A549 (cell line): ENCODE results near the gene FAM53B. TPM values are rescaled to one million over a fixed set of nuclear protein-coding genes. Genes with fewer than 3 reads are reported as not detected.

Experiments
- ATAC-seq, 2 experiments: fragments of 200-7000 bp in 1 of 2; fragments of >200 bp in 1 of 2; cut with Nextera tagmentation in 1 of 2; cut with Tn5 transposase in 1 of 2; 3 replicates each; pipeline versions ENCODE4 v1.8.0 to v1.9.1; 2018 to 2020; ENCODE audit warnings: mild to moderate bottlenecking in 1 of 2, moderate library complexity in 1 of 2
- CTCF ChIA-PET: fragments of 300-600 bp; sonication (Branson Sonifier 250); formaldehyde crosslinking; extraction: SDS; loops from one replicate; lab custom pipeline; 2021; ENCODE audit warnings: antibody characterized with exemption, inconsistent platforms; lab: Yijun Ruan, JAX
- POLR2A ChIA-PET: fragments of 350-600 bp; formaldehyde crosslinking; extraction: SDS; loops from one replicate; lab custom pipeline; 2021; ENCODE audit warnings: antibody characterized with exemption, inconsistent platforms; lab: Yijun Ruan, JAX
- DNase-seq, 2 experiments: peaks; one replicate each; pipeline versions ENCODE4 v3.0.0 to v3.0.0-alpha.2; 2011 to 2016; ENCODE audit warnings: low read depth in 1 of 2, low spot score in 1 of 2
- FAIRE-seq: peaks from 2 replicates; lab custom pipeline; 2011; peaks lifted over from hg19 to GRCh38; lab: Jason Lieb, UNC
- H3K27ac ChIP-seq, 2 experiments: fragments of >200 bp; sonication (Bioruptor Twin); formaldehyde crosslinking; 3 replicates each; pipeline ENCODE4 v1.5.1; 2016 to 2017
- H3K4me1 ChIP-seq: fragments of >200 bp; sonication (Bioruptor Twin); formaldehyde crosslinking; 3 replicates; pipeline ENCODE4 v1.6.1; 2016
- H3K4me2 ChIP-seq: fragments of >200 bp; sonication (Bioruptor Twin); formaldehyde crosslinking; 3 replicates; pipeline ENCODE4 v1.6.1; 2016
- H3K4me3 ChIP-seq: fragments of >200 bp; sonication (Bioruptor Twin); formaldehyde crosslinking; 3 replicates; pipeline ENCODE4 v1.5.1; 2016
- H3K9me3 ChIP-seq: fragments of >200 bp; sonication (Bioruptor Twin); formaldehyde crosslinking; 3 replicates; pipeline ENCODE4 v1.6.1; 2016
- ATOH8 ChIP-seq: fragments of 250-450 bp; sonication (Bioruptor Pico); IDR thresholded peaks from 2 replicates; pipeline ENCODE4 v1.5.0; 2020; ENCODE audit warnings: low read depth, mild to moderate bottlenecking, moderate library complexity
- CHD2 ChIP-seq: fragments of 150-350 bp; IDR thresholded peaks from 2 replicates; pipeline ENCODE4 v1.6.1; 2014; ENCODE audit warnings: low read length; ENCODE audit not compliant: partially characterized antibody
- CHD4 ChIP-seq: fragments of 200-600 bp; sonication (generic); IDR thresholded peaks from 2 replicates; pipeline ENCODE4 v1.6.1; 2016; ENCODE audit warnings: antibody characterized with exemption, mild to moderate bottlenecking, borderline replicate concordance
- CTCF ChIP-seq: fragments of >200 bp; sonication (Bioruptor Twin); formaldehyde crosslinking; IDR thresholded peaks from 3 replicates; pipeline ENCODE4 v1.5.1; 2016
- E2F6 ChIP-seq: IDR thresholded peaks from 2 replicates; pipeline ENCODE4 v1.6.1; 2012; ENCODE audit warnings: low read depth, borderline replicate concordance
- EP300 ChIP-seq, 2 experiments: fragments of >200 bp; sonication (Bioruptor Twin); formaldehyde crosslinking; IDR thresholded peaks; 2 replicates in 1 of 2; 3 replicates in 1 of 2; pipeline ENCODE4 v1.6.1; 2016 to 2017
- FOSB ChIP-seq: fragments of 250-450 bp; sonication (Bioruptor Pico); IDR thresholded peaks from 2 replicates; pipeline ENCODE4 v1.5.0; 2020; ENCODE audit warnings: mild to moderate bottlenecking, moderate library complexity
- FOSL2 ChIP-seq, 2 experiments: fragments of 450-650 bp in 1 of 2; fragments of >200 bp in 1 of 2; sonication (Bioruptor Twin) in 1 of 2; formaldehyde crosslinking; IDR thresholded peaks; 2 replicates each; pipeline versions ENCODE4 v1.5.0 to v1.6.1; 2016 to 2020; ENCODE audit warnings: mild to moderate bottlenecking in 1 of 2, moderate library complexity in 1 of 2
- GATA3 ChIP-seq: IDR thresholded peaks from 2 replicates; pipeline ENCODE4 v1.6.1; 2012; ENCODE audit warnings: borderline replicate concordance
- HES2 ChIP-seq: fragments of >200 bp; sonication (Bioruptor Twin); formaldehyde crosslinking; IDR thresholded peaks from 2 replicates; pipeline ENCODE4 v1.6.1; 2016
- HOXA7 ChIP-seq: fragments of 250-450 bp; sonication (Bioruptor Pico); IDR thresholded peaks from 2 replicates; pipeline ENCODE4 v1.5.0; 2020; ENCODE audit warnings: mild to moderate bottlenecking, moderate library complexity
- JUNB ChIP-seq: fragments of >200 bp; sonication (Bioruptor Twin); formaldehyde crosslinking; IDR thresholded peaks from 2 replicates; pipeline ENCODE4 v1.6.1; 2016
- KDM5A ChIP-seq: fragments of 200-600 bp; sonication (generic); IDR thresholded peaks from 2 replicates; pipeline ENCODE4 v1.6.1; 2016; ENCODE audit warnings: antibody characterized with exemption, mild to moderate bottlenecking
- MYC ChIP-seq: IDR thresholded peaks from 2 replicates; pipeline ENCODE4 v1.6.1; 2012; ENCODE audit warnings: mild to moderate bottlenecking, inconsistent platforms, low read length, improper control_type of control experiment, borderline replicate concordance
- NFE2L2 ChIP-seq: fragments of 150-350 bp; conservative IDR thresholded peaks from 2 replicates; pipeline ENCODE4 v1.6.1; 2014; ENCODE audit warnings: low read length
- PHF8 ChIP-seq: fragments of 200-600 bp; sonication (generic); IDR thresholded peaks from 2 replicates; pipeline ENCODE4 v1.6.1; 2016; ENCODE audit warnings: low read depth, mild to moderate bottlenecking, antibody characterized with exemption, moderate library complexity, borderline replicate concordance
- RAD21 ChIP-seq, 2 experiments: fragments of >200 bp in 1 of 2; sonication (Bioruptor Twin) in 1 of 2; formaldehyde crosslinking in 1 of 2; IDR thresholded peaks in 1 of 2; conservative IDR thresholded peaks in 1 of 2; 2 replicates in 1 of 2; 3 replicates in 1 of 2; pipeline ENCODE4 v1.6.1; 2012 to 2018; ENCODE audit warnings: inconsistent platforms in 1 of 2
- RFX5 ChIP-seq: fragments of 450-650 bp; IDR thresholded peaks from 2 replicates; pipeline ENCODE4 v1.7.1; 2014; ENCODE audit warnings: antibody characterized with exemption, mild to moderate bottlenecking, moderate library complexity
- ZC3H11A ChIP-seq: fragments of 450-650 bp; IDR thresholded peaks from 2 replicates; pipeline ENCODE4 v1.6.1; 2014; ENCODE audit warnings: antibody characterized with exemption, mild to moderate bottlenecking
- ZSCAN20 ChIP-seq: fragments of 250-450 bp; sonication (Bioruptor Pico); IDR thresholded peaks from 2 replicates; pipeline ENCODE4 v1.8.0; 2022; ENCODE audit warnings: mild to moderate bottlenecking, moderate library complexity
- WGBS: methylation state at CpG from one replicate; pipeline ENCODE4 v1.1.6; 2017; ENCODE audit errors: missing lambda C conversion rate; 5-methylcytosine and 5-hydroxymethylcytosine counted together
- polyA plus RNA-seq, 4 experiments: library from polyadenylated mRNA; depleted of rRNA in 3 of 4; stranded (reverse); fragments of >200 nt; fragmentation: RNase III in 1 of 4; extraction: RNeasy Plus Mini Kit Qiagen cat#74134 plus additional on column Dnase treatment in 1 of 4; gene quantifications; 2 replicates in 3 of 4; 3 replicates in 1 of 4; pipeline ENCODE4 v1.2.3, GENCODE V29; 2011 to 2017

Gene FAM53B
- polyA plus RNA-seq, 2 of the 4 experiments (the other 2 are of a cell fraction) = 5.1 to 8.5 TPM

GRCh38 chr10:124675261-124675660 is 68.9 kb downstream of the FAM53B start (continued):
- no peak for TF ChIP-seq E2F6
- no peak for TF ChIP-seq CHD4
- no peak for TF ChIP-seq CTCF
- no peak for TF ChIP-seq ZC3H11A
- no peak for TF ChIP-seq FOSL2 (IDR thresholded peaks at IDR 0.05)
- no peak for TF ChIP-seq FOSL2 (CRISPR knock-in tag; IDR thresholded peaks at IDR 0.05)

- H3K4me3 ChIP-seq = no peak overlapping the region
- ChIA-PET CTCF (interaction anchor here (0.9 to 2.9 kb wide), 5 partner anchors 9 to 146 kb away, joined by 3 to 13 read pairs (median 3); no protein-coding TSS in a partner anchor), POLR2A (no interaction called here)
- H3K4me2 ChIP-seq = no peak overlapping the region
- no peak for ATAC-seq
- no peak for DNase-seq
- H3K4me1 ChIP-seq = no peaks in the 10 kb centered on the region
- H3K9me3 ChIP-seq = no peaks in the 10 kb centered on the region
- 96% methylated on average over 6 of the region's 9 CpGs for WGBS
- TF ChIP-seq ATOH8 (CRISPR knock-in tag) (no peak), MYC (no peak), JUNB (no peak), EP300 (IDR thresholded peaks at IDR 0.05) (no peak), CTCF (no peak), ZSCAN20 (no peak), GATA3 (no peak)
- FAIRE-seq = no peak
- H3K27ac ChIP-seq = no peak overlapping the region
These were observed 69.4 kb downstream of the FAM53B start for GRCh38 chr10:124674768-124675222.

- ATAC-seq = no peak
- DNase-seq = no peak
- TF ChIP-seq NFE2L2 (no peak), RAD21 (conservative IDR thresholded peaks at IDR 0.05 in 1 of 2, IDR thresholded peaks at IDR 0.05 in 1 of 2) (no peak), KDM5A (no peak), PHF8 (no peak), FOSB (CRISPR knock-in tag) (no peak), CHD2 (no peak), EP300 (IDR thresholded peaks at IDR 0.05) (no peak), E2F6 (no peak), HOXA7 (CRISPR knock-in tag) (no peak), HES2 (no peak), RFX5 (no peak)
- Histone ChIP-seq H3K4me2 (no peak overlapping the region), H3K4me1 (no peaks in the 10 kb centered on the region), H3K27ac (no peak overlapping the region), H3K4me3 (no peak overlapping the region), H3K9me3 (no peaks in the 10 kb centered on the region)
- POLR2A ChIA-PET = interaction anchor here (0.6 kb wide), 1 partner anchor 13 kb away, joined by 3 read pairs; no protein-coding TSS in a partner anchor
- FAIRE-seq = no peak
- 90% methylated on average over 16 of the region's 16 CpGs for WGBS
- CTCF ChIA-PET = interaction anchor here (1.6 to 2.9 kb wide), 2 partner anchors 17 to 69 kb away, joined by 4 to 13 read pairs; no protein-coding TSS in a partner anchor
These were observed 72.0 kb downstream of the FAM53B start for GRCh38 chr10:124672181-124672638.
